DLD1 (cell line): ENCODE measurements around the gene PLA2G12A.

Experiments used
- in situ Hi-C: cut with HindIII; loops from 2 replicates; pipeline ENCODE4 v1.10.0; 2017; ENCODE audit warnings: low sequenced_read_pairs

PLA2G12A gene

DNA sequence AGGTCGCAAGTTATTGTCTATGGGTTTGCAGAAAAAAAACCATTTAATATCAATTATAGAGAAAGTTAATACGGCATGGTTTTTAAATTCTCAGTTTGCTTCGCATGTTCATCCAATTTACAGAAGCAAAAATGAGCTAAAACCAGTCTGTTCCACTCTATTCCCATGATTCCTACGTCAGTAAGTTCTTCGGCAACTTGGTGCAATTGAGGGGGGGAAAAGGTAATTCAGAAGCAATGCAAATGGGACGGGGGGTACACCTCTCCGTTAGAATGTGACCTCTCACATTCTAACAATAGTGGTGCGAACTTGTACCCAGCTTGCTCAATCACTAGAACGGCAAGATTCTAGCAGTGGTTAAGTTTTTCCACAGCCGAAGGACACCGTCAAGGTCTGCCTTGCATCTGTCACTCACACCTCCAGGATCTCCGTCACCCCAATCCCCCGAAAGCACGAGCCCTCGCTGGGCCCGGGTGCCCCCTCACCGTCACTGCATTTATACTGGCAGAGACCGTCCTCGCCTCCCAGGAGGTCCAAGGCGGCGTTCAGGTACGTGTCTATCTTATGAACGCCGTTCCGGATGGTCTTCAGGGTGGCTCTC is 653 bp downstream of the PLA2G12A start:
- in situ Hi-C loops = no loop called here

DNA sequence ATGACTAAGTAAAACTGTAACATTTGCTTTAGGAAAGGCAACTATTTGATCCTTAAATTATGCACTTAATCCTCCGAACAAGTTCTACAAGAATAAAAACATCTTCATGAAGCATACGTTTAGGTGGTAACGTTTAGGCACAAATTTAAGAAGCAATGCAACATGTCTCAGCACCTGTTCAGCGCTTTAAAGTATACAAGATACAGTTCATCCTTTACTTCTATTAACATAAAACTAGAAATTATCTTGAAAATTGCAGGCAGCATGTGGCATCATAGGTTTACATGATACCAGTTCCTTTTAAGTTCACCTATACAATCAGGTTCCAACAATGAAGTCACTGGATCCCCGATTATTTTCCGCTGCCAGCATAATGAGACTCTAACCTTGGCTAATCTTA is 1.5 kb downstream of the PLA2G12A start:
- in situ Hi-C loops = no loop called here

DNA sequence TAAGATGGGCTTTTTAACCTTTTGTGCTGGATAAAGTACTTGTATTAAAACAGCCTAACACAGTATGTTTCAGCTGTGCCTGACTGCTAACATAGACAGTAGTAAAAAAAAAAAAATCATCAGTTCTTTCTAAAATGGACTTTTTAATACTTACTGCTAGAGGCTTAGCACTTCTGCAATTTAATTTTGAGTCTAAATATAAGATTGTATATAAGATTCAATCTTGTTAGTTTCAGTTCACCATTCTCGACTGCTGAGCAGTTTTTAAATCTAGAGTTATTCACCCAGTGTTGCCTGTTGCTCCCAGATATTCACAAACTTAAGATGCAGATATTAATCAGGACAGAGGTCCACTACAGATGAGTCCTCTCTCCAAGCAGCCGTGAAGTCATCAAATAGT is 6.8 kb downstream of the PLA2G12A start:
- in situ Hi-C loops = no loop called here

- in situ Hi-C loops = no loop called here
Observed at GRCh38 chr4:109722357-109722756, 7.5 kb downstream of the PLA2G12A start.

DNA sequence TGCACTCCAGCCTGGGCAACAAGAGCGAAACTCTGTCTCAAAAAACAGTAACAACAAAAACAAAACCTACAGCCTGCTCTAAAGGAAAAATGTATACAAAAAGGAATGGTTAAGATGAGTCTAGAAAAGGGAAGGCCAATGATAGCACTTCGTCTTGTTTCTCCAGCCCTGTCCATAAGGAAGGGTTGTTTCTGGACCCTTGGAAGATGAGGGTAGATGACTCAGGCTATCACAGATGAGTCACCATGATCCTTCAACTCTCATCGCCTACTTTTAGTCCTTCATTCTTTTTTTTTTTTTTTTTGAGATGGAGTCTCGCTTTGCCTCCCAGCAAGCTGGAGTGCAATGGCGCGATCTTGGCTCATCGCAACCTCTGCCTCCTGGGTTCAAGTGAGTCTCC is 8.8 kb downstream of the PLA2G12A start:
- in situ Hi-C loops = no loop called here

- in situ Hi-C loops = no loop called here
Observed at GRCh38 chr4:109719604-109720003, 10.3 kb downstream of the PLA2G12A start.

DNA sequence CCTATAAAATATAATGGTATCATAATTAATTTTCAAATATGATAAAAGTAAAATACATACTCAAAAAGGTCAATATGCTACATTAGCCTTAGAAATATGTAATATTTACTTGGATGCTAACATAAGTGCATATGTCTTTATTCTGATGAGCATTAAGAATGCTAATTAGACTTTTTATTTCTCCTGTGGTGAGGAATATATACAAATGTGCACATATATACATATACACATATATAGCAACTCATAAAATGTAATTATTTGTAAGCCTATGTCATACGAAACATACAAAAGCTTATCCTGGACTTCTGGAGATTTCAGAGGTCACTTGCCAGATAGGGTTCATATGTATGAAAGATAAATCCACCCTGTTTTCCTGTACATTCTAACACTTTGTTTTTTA is 11.1 kb downstream of the PLA2G12A start:
- in situ Hi-C loops = no loop called here

DNA sequence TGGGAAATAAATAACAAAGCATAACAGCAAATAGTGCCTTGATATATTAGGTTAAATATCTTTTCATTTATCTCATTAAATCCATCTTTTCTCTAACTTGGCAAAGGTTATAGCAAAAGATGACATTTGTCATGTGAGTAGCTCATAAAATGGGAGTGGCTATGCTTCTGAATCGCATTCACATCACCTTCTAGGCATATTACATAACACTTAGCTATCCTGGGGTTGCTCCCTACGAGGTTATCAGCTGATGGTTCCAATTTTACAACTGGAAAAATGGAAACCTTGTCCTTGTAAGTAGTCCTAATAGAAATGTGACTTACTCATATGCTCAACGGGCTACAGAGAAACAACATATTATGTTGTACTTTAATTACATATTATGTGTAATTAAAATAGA is 16.4 kb downstream of the PLA2G12A start:
- in situ Hi-C loops = no loop called here

DNA sequence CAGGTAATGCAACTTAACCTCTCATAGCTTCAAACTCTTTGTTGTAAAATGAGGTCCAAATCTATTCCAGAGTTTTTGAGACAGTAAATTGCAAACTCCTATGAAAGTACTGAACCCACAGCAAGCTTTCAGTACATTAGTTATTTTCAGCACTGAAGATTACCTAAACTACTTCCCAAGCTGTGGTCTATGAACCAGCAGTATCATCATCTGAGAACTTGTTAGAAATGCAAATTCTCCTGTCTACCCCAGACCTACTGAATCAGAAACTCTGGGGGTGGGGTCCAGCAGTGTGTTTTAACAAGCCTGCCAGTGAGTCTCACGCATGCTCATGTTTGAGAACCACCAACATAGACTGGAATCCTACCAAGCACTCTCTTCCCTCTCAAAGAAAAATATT is 20.9 kb downstream of the PLA2G12A start:
- in situ Hi-C loops = no loop called here

GRCh38 chr4:109708435-109708834 is 21.4 kb downstream of the PLA2G12A start:
- in situ Hi-C loops = no loop called here

GRCh38 chr4:109703664-109704361 is 26.1 kb downstream of the PLA2G12A start:
- in situ Hi-C loops = no loop called here

GRCh38 chr4:109702950-109703663 is 26.8 kb downstream of the PLA2G12A start, which contains the start of gene CASP6:
Gene CASP6 (minus strand): TSS chr4:109703445. CDS start chr4:109703395, 50 bp downstream.
- in situ Hi-C loops = no loop called here

- in situ Hi-C loops = no loop called here
Observed at GRCh38 chr4:109701566-109702410, 28.1 kb downstream of the PLA2G12A start.

GRCh38 chr4:109699553-109700225 is 30.2 kb downstream of the PLA2G12A start:
- in situ Hi-C loops = no loop called here

DNA sequence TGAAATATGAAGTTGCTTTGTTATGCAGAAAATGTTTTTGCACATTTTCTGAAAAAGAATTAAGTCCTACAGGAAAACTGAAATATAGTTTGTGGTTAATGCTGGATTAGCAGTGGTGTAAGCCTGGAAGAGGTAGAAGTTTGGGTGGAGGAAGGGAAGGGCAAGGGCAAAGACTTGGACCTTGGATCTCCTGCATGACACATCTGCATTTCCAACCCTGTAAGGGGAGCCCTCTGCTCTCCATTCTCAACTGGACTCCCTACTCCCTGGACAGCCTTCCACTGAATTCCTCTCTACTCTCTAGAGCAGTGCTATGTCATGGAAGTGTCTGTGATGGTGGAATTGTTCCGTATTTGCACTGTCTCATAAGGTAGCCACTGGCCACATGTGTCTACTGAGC is 31.2 kb downstream of the PLA2G12A start:
- in situ Hi-C loops = no loop called here

- in situ Hi-C loops = no loop called here
Observed at GRCh38 chr4:109691411-109691920, 38.4 kb downstream of the PLA2G12A start.

- in situ Hi-C loops = no loop called here
Observed at GRCh38 chr4:109690690-109691410, 39.0 kb downstream of the PLA2G12A start.

- in situ Hi-C loops = no loop called here
Observed at GRCh38 chr4:109684727-109685126, 45.1 kb downstream of the PLA2G12A start.

DNA sequence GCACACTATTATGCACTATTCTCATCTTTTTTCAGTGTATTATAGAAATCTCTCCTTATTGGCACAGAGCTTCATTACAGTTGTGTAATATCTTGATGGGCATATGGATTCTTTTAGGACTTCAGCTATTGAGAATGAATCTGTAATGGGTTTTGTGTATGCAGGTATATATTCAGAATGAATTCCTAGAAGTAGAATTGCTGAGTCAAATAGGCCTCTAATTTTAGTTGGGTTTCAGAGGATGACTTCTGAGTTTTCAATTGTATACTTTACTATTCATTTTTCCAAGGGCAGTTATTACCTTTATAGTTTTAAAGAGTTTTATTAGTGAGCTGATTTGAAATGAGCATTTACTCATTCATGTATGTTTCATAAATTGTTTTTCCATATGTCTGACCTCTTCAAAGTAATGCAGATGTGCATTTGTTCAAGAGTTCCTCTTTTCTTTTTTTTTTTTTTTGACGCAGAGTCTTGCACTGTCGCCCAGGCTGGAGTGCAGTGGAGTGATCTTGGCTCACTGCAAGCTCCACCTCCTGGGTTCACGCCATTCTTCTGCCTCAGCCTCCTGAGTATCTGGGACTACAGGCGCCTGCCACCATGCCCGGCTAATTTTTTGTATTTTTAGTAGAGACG is 46.1 kb downstream of the PLA2G12A start:
- in situ Hi-C loops = no loop called here
